ENCODE data around the gene SYAP1.
"Not testable (repeated sequence)": the region's sequence is repeated elsewhere in the genome, so short reads cannot be mapped to it uniquely, and the experiment has no call there.

Gene SYAP1

DNA sequence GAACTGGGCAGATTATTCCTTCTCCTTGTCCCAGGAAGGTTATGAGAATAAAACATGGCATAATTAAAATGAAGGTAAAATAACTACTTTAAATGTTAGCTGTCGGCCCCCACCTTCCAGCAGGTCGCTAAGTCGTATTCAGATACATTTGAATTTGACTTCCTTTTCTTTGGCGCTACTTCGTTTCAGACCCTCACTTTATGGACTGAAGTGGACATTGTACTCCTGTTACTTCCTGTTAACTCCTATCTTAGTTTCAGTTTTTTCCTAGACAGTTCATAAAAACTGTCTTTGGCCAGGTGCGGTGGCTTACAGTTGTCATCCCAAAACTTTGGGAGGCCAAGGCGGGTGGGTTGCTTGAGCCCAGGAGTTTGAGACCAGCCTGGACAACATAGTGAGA is 5.7 kb downstream of the SYAP1 start:
- DNase-seq: no peak

DNA sequence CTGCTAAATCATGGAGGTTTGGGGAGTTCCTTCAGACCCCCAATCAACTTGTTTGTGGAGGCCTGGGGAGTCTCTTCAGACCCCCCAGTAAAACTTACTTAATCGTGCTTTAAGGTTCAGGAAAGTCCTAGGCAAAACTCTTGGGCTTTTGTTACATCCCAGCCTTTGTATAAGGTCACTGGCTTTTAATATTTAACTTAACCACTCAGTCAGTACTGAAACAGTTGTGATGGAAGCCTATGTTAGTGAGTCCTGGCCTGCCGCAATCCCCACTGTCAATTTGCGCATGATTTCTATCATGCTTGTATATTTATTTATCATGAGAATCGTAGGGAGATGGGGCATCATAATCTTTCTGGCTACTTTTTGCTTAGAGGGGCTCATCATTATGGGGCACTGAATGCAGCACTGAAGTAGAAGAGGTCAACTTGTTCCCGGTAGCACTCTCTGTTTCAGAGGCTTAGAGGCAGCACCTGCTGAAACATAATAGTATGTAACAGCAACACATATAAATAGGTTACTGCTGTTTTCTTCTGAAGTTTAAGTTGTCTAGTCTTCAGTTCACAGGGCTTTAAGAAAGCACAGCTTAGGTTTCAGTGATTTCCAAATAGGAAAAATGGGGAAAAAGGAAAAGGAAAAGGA is 7.1 kb downstream of the SYAP1 start:
- not testable (repeated sequence) for DNase-seq

DNA sequence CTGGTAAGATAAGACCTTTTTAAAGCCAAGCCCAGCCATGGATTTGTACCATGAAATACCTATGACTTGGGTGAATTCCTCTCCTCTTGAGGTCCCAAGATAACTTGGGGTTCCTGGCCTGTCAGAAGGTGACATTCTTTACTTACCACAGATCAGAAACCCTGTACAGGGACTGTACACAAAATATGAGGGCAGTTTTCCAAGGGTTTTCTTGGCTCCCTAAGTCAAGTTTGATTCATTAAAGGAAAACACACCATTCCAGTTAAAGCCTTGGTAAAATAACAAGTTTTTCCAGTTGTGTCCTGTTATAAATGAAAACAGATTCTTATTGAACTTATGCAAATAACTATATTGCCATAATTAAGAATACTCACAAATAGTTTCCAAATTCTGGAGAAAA is 8.2 kb downstream of the SYAP1 start:
- no peak for DNase-seq

DNA sequence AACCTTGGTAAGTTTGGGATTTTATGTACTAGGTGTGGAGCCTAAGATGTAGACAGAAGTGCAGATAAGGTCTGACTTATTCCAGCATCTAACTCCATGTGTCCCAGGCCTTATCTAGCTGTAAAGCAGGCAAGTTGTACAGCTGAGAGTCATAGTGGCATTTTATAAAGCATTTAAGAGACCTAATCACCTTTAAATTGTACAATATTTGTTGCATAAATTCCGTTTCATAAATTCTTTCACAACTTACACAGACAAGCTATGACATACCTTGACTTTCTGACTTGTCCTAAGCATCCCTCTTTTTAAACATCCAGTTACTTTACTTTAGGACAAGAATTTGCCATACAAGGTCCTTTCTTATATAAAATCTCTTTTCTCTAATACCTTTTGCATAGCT is 11.0 kb downstream of the SYAP1 start:
- no peak for DNase-seq

DNA sequence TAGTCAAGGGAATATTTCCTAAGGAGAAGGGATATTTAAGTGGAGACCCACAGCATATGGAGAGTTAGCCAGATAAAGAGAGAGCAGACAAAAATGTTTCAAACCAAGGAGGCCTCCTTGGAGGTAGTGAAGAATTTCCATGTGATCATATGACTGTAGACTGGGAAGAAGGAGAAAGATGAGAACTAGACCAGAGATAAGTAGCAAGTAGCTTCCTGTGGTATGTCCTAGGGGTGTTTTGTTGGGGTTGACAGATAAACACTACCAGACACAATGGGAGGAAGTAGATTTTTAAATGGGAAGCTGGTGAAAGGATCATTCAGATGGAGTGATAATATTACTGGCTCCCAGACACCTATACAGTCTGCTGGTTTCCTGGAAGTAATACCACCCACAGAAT is 13.6 kb downstream of the SYAP1 start:
- no peak for DNase-seq

DNA sequence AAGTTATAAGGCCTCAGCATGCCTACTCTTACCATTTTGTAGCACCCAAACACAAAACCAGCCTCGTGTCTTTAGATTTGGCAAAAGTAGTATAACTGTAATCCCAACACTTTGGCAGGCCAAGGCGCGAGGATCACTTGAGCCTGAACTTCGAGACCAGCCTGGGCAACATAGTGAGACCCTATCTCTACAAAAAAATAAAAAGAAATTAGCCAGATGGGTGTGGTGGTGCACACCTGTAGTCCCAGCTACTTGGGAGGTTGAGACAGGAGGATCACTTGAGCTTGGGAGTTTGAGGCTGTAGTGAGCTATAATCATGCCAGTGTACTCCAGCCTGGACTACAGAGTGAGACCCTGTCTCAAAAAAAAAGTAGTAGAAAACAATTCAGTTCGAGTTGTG is 17.6 kb downstream of the SYAP1 start:
- no peak for DNase-seq

DNA sequence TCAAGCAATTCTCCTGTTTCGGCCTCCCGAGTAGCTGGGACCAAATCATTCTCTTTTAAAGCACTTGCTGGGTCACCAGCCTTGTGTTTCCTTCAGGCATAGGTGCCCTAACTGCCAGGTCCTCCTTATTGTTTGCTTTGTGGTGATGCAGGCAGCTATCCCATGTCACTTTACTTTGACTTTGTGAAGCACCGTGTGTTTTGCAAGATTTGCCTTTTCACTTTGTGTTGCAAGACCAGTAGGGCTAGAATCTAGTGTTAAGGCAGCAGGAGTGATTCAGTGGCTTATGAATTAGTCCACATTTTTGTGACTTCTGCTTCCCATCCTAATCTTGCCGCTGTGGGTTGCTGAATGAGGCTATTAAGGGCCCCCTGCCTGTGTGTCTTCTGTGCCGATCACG is 20.2 kb downstream of the SYAP1 start:
- DNase-seq: no peak

DNA sequence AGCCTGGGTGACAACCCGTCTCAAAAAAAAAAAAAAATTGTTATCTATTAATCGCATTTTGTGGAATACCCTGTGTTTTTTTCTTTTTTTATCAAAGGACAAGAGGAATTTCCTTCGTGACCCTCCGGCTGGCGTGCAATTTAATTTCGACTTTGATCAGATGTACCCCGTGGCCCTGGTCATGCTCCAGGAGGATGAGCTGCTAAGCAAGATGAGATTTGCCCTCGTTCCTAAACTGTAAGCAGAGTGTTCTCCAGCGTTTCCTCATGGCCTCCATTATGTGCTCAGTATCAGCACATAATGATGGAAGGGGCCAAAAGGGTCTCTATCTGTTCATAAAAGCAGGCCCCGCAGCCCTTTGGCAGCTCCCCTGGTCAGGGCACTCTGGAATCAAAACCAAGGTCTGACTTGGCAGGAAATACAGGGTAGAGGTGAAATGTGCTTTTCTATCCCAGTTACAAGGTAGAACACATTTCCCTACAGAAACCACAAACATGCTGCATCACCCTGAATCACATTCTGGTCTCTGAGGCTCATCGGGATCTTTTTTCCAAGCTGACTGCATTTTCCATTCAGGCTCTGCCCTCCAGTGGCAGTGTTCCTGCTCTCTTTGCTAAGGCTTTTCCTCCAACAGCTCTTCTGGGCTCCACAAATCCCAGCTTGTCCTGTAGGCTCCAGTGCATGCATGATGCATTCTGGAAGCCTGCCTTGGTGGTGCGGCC is 24.4 kb downstream of the SYAP1 start:
- no peak for DNase-seq

DNA sequence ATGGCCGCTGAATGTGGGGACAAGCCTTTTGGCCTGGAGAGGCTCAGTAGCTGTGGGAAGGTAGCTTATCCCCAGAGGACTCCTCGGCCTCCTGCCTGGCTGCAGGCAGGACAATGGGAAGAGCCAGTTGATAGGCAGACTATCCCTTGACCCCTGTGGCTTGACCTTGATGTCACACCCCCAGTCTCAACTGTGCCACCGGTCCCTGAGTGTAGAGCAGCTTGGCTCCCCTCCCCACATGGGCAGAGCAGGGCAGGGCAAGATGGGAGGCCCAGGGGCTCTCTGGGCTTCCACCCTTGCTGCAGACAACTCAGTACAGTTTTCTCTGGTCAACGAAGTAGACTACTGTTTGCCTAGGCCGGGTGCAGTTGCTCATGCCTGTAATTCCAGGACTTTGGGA is 25.7 kb downstream of the SYAP1 start:
- DNase-seq: no peak

DNA sequence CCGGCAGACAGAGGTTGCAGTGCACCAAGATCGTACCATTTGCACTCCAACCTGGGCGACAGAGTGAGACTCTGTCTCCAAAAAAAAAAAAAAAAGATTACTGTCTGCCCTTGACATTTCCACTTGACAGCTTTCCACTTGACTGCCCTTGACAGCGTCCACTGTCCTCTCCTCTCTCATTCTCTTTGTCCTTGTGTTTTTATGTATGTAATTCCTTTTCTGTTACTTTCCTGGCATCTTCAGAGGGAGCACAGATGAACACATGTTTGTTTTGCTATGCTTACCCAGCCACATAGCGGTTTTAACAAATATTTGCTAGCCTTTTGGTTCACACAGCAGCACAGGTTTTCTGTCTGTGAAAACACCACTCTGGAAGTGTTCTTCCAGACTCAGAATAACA is 26.2 kb downstream of the SYAP1 start:
- no peak for DNase-seq

DNA sequence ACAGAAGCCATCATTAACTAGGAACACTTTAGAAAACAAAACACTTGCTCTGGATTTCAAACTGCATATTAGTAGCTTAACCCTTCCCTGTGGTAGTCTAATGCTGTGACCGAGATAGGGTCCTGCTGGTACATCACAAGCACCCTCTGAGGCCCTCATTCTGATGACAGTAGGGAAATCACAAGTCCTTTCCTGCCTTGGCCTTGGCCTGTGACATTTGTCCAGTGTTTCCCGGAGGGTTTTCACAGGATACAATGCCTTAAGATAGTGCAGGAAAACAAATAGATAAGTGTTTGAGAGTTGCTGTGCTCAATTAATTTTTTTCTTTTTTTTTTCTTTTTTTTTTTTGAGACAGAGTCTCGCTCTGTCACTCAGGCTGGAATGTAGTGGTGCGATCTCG is 29.0 kb downstream of the SYAP1 start:
- DNase-seq: no peak

DNA sequence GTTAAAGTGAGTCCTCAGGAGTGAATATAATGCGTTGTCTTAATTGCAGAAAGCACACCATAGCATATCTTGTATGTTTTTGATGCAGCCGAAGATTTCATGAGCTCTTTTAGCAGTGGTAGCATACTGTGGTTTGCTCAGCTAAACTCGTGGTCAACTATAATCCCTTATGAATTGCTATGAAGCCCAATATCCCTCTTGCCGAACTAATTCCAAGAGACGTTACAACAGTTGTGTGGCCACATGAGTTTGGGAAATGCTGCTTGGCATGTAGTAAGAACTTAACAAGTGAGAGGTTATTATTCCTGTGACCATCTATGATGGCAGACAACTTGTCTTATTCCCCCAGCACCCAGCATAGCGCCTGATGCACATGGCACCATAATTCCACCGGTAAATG is 30.7 kb downstream of the SYAP1 start:
- no peak for DNase-seq

DNA sequence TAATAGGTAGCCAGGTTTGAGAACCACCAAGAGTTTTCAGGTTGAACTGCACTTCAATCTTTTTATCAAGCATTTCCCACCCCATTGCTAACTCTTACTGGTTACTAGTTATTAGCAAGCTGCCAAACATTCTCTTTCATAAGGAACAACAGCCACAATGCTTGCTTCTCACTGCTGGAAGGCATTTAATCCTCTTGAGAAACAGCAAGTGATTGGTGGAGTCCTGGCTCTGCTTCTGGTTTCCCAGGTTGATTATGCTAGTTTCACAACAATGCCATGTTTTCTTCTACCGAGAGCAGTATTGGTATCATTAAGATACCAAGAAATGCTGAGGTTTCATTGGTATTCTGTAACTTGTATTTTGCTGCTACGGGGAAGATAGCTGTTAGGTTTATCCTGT is 34.6 kb downstream of the SYAP1 start:
- no peak for DNase-seq

DNA sequence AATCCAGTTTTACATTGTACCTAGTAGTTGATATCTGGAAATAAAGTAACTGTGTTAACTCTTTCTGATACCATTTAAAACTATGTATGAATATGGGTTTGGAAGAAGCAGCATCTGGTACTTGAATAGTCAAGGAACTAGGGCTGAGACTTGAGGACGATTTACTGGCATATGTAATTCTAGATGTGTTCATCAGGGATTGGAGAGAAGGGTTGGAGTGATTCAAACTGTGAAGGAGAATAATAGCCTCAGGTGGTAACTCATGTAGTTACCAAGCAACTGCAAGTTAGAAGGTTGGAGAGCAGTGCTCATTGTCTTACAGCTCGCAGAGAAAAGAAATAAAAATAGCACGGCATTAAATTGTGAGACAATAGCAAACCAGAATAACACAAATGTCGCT is 37.3 kb downstream of the SYAP1 start:
- DNase-seq: no peak

DNA sequence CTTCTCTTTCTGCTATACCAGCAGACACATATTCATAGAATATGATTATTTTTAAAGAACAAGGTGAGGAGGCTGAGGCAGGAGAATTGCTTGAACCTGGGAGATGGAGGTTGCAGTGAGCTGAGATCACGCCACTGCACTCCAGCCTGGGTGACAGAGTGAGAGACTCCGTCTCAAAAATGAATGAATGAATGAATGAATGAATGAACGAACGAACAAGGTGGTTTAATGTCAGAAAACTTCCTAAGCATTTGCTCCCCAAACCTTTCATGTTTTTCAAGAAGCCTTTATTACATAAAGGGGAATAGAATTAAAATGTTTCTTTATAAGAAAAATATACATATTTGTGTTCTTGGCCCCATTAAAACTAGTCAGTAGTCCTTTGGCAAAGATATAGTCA is 42.1 kb downstream of the SYAP1 start:
- DNase-seq: not testable (repeated sequence)

DNA sequence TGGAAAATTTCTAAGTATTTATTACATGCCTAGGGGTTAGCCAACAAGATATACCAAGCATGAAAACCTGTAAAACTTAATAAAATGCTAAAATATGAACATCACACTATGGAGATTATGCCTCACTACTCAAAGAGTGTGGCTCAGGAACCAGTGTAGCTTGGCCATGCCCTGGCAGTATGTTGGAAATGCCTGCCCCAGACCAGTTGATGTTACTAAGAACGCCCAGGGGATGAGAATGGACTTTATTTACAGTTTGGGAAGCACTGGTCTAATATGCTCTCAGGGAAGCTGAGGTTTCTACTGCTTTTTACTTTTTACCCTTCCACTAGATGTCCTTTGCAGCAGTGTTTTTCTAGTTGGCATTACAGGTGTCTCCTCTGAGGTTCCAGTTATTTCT is 43.2 kb downstream of the SYAP1 start:
- no peak for DNase-seq

DNA sequence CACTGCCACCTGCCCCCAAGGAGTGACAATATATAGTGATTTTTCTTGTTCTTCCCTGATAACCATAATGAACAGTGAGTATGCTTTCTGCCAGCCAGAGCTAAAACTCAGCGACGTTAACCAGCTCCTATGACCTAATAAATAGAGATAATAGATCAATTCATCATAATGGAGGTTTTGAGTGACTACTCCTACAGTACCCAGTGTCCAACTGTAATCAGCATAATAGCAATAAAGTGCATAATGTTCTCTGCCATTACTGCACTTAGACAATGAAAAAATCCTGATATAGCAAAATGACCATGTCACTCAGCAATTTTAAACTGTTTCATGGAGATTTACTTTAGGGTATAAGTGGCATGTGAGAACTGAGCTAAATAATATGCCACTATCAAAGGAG is 46.2 kb downstream of the SYAP1 start:
- no peak for DNase-seq

DNA sequence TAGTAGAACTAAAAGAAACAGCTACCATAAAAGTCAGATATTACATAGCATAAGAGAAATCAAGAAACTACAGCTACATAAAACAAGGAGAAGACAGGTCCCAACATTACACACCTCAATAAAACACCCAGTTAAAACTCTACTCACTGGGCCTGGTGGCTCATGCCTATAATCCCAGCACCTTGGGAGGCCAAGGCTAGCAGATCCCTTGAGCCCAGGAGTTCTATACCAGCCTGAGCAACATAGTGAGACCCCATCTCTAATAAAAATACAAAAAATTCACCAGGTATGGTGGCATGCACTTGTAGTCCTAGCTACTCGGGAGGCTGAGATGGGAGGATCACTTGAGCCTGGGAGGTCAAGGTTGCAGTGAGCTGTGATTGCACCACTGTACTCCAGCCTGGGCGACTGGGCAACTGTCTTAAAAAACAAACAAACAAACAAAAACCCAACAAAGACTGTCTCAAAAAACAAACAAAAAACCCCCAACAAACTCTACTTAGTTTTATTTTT is 51.6 kb downstream of the SYAP1 start:
- DNase-seq: no peak

DNA sequence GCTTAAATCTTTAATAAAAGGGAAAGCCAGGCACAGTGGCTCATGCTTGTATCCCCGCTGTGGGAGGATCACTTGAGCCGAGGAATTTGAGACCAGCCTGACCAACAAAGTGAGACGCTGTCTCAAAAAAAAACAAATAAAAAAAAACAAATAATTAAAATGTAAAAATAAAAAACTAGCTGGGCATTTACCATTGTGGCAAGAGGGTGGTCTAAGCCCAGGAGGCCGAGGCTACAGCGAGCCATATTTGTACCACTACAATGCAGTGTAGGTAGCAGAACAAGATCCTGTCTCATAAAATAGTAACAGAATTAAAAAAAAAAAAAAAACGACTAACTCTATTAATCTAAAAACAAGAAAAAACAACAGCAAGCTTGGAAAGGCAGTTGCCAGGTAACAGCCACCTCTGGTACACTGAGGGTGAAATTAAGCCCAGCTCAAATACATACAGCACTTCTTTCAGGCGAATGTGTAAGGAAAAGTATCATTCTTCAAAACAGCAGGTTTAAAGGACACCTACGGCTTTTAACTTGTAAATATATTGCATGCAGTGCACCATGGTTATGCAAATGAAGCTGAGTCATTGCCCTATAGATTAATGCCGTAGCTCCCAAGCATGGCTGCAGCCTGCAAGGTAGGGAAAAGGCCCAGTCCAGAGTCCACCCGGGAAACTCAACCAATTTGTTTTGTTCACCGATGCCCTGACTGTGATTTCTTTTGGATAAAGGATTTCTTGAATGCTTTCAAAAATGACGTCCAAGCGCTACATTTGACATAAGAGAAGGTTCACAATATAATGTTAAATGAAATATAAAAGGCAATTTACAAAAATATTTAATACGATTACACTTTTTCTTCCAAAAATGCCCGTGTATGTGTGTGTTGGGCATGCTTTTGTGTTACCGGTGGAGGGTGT is 52.3 kb downstream of the SYAP1 start:
- DNase-seq: no peak

DNA sequence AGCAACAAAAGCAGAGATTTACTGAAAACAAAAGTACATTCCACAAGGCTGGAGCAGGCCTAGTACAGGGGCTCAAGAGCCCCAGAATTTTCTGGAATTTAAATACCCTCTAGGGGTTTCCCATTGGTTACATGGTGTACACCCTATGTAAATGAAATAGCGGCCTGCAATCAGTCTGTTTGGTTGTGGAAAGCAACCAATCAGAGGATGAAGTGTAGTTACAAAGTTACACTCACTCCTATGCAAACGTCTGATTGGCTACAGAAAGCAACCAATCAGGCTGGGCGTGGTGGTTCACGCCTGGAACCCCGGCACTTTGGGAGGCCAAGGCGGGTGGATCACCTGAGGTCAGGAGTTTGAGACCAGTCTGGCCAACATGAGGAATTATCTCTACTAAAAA is 53.0 kb downstream of the SYAP1 start:
- no peak for DNase-seq

DNA sequence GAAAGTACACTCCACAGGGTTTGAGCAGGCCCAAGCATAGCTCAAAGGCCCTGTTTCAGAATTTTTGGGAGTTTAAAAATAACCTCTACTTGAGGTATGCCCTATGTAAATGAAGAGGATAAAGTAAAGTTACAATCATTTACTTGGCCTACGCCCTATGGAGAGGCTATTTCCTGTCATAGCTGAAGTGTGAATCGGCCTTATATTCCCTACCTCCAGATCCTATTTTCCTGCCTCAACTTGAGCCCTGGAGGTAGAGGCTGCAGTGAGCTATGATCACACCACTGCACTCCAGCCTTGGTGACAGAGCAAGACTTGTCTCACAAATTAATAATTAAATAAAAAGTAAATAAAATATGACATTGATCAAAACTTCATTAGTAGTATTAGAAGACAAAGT is 55.3 kb downstream of the SYAP1 start:
- DNase-seq: no peak

DNA sequence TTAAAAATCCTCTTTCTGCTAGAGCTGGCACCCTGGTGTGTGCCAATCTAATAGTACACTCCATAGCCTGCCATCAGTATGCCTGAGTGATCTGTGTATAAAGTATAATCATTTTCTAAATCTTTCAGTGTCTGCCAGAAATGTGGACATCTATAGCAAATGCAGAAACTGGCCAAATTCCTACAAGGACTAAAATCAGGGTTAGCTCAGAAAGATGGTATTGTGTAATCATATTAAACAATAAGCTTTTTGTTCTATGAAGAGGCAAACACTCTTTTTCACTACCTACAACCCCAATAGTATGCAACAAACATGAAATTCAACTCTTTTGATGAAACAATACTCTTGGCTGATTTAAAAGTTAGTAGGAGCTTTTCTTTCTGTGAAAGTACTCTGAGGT is 59.1 kb downstream of the SYAP1 start:
- DNase-seq: no peak

DNA sequence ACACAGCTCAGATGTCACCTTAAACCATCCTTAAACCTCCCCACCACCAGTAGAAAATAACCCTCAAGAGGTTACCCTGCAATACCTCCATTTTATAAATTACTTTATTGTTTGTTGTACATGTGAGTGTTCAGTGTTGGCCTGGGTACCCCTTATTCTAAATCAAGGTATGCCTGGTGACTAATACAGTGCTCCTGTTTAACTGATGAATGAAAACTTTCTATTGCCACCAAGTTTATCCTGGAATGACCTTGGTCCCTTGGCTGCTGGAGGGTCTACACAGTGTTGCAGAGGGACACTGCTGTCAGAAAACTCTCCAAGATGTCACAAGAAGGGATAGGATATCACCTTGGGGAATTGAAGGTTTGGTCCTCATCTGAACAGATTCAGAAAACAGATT is 59.6 kb downstream of the SYAP1 start:
- no peak for DNase-seq

DNA sequence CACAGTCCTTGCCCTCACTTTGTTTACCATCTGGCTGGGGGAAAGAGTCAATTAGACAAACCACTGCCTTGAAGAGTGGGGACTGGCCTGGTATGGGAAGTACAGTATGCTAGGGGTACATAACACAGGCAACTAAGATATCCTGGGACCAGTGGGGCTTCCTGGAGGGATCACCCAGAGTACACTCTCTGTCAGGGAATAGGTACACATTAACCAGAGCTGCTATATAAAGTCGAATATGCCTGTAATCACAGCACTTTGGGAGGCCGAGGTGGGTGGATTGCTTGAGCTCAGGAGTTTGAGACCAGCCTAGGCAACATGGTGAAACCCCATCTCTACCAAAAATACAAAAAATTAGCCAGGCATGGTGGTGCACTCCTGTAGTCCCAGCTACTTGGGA is 60.4 kb downstream of the SYAP1 start:
- not testable (repeated sequence) for DNase-seq
